GM10248 (cell line): ENCODE data around the gene ADAMTS18.
"Not testable (repeated sequence)": the region's sequence is repeated elsewhere in the genome, so short reads cannot be mapped to it uniquely, and the experiment has no call there.

Experiments used
- CTCF ChIA-PET: fragments of 300-600 bp; sonication (Branson Sonifier 250); formaldehyde crosslinking; extraction: SDS; loops from one replicate; lab custom pipeline; 2021; ENCODE audit warnings: antibody characterized with exemption; lab: Yijun Ruan, JAX
- POLR2A ChIA-PET: fragments of 350-650 bp; sonication (Branson Sonifier 250); formaldehyde crosslinking; extraction: SDS; loops from one replicate; lab custom pipeline; 2020; ENCODE audit warnings: antibody characterized with exemption; lab: Yijun Ruan, JAX
- DNase-seq: peaks from one replicate; pipeline ENCODE4 v3.0.0; 2012; ENCODE audit errors: extremely low spot score
- CTCF ChIP-seq: IDR thresholded peaks from 2 replicates; pipeline ENCODE4 v1.5.1; 2012; ENCODE audit warnings: mild to moderate bottlenecking, low read depth; ENCODE audit errors: extremely low read depth, missing control alignments, control extremely low read depth

ADAMTS18 gene

GRCh38 chr16:77467821-77468335 lies 33.0 kb upstream of the ADAMTS18 start:
- CTCF ChIA-PET, result no interaction called here
- no peak for TF ChIP-seq CTCF
- no peak for DNase-seq
- POLR2A ChIA-PET, result no interaction called here

DNA sequence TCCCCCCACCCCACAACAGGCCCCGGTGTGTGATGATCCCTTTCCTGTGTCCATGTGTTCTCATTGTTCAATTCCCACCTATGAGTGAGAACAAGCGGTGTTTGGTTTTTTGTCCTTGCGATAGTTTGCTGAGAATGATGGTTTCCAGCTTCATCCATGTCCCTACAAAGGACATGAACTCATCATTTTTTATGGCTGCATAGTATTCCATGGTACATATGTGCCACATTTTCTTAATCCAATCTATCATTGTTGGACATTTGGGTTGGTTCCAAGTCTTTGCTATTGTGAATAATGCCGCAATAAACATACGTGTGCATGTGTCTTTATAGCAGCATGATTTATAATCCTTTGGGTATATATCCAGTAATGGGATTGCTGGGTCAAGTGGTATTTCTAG lies 28.8 kb upstream of the ADAMTS18 start:
- DNase-seq, CTCF ChIA-PET, POLR2A ChIA-PET: not testable (repeated sequence)

GRCh38 chr16:77462894-77463293 lies 28.1 kb upstream of the ADAMTS18 start:
- CTCF ChIA-PET, result no interaction called here
- TF ChIP-seq CTCF, result no peak
- POLR2A ChIA-PET, result no interaction called here
- DNase-seq, result no peak

DNA sequence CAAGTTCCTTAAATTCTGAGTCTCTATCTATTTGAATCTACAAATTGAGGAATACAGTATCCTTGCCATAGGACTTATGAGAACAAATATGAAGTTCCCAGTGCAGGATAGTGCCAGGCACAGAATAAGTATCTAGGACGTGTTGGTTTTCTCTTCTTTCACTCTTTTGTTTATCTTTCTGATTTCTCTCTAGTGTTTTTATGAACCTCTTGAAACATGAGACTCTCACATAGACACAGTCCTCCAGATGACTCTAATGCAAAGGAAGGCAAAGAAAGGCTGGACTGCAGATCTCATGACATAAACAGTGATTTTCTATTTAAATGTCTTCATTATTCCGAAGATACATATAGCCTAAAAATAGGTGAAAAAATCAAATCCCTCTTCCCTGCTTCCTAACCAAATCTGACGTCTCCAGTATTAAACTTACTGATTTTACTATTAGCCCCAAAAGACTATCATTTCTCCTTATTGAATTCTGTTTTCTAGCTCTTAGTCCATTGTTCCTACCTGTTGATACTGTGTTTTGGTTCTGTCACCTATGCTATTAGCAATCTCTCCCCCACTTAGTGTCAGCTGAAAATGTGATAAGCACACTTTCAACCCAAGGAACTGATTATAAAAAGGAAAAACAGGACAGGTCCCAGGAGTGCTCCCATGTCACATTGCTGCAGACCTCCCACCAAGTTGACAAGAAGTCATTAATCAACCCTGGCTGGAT lies 24.9 kb upstream of the ADAMTS18 start:
- ChIA-PET POLR2A (no interaction called here), CTCF (no interaction called here)
- no peak for DNase-seq
- TF ChIP-seq CTCF, result no peak

DNA sequence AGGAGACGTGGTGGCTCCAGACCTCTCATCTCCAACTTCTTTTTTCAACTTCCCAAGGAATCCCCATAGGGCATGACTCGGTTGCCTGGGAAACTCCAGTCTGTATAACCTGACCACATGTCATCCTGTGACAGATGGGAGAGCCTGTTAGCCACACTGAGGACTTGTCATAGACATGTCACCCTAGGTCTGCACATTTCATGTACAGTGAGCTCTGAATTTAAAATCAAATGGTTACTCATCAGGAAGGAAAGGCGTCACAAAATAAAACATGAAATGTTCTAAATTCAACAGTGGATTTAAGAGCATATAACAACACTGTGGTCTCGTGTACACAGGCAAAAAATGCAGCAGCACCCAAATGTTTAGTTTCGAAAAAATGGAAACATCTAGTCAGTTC lies 22.2 kb upstream of the ADAMTS18 start:
- no peak for TF ChIP-seq CTCF
- ChIA-PET CTCF (no interaction called here), POLR2A (no interaction called here)
- DNase-seq, result no peak

DNA sequence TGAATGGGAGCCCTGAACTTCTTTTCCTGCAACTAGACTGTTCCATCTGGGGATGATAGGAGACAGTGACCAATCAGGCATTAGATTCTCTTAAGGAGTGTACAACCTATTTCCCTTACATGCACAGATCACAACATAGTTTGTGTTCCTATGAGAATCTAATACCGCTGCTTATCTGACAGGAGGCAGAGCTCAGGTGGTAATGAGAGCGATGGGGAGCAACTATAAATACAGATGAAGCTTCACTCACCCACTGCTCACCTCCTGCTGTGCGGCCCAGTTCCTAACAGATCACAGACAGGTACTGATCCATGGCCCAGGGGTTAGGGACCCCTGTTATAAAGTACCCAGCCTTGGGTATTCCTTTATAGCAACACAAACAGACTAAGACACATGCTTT lies 17.4 kb upstream of the ADAMTS18 start:
- CTCF ChIA-PET, result no interaction called here
- POLR2A ChIA-PET, result no interaction called here
- no peak for DNase-seq
- TF ChIP-seq CTCF, result no peak

- no peak for TF ChIP-seq CTCF
- ChIA-PET POLR2A (no interaction called here), CTCF (no interaction called here)
- DNase-seq, result no peak
Measured at GRCh38 chr16:77450790-77451487, 16.1 kb upstream of the ADAMTS18 start.
